Neural crest cell (in vitro differentiated cells): ENCODE results near the gene ZNF653. TPM values are rescaled to one million over a fixed set of nuclear protein-coding genes. Genes with fewer than 3 reads are reported as not detected.

Experiments used
- DNase-seq: peaks from one replicate; pipeline ENCODE4 v3.0.0; 2021; ENCODE audit warnings: low read depth, mixed read lengths, low spot score
- H3K27ac Mint-ChIP-seq: one replicate; pipeline ENCODE4 v1.8.0; 2021; ENCODE audit warnings: mild to moderate bottlenecking, mixed read lengths; ENCODE audit not compliant: unreplicated experiment
- H3K27me3 Mint-ChIP-seq: 2 replicates; pipeline ENCODE4 v1.8.0; 2021; ENCODE audit warnings: low read depth, mild to moderate bottlenecking, mixed read lengths
- H3K36me3 Mint-ChIP-seq: 2 replicates; pipeline ENCODE4 v1.8.0; 2021; ENCODE audit warnings: low read depth, mild to moderate bottlenecking, mixed read lengths
- H3K4me1 Mint-ChIP-seq: 2 replicates; pipeline ENCODE4 v1.8.0; 2021; ENCODE audit warnings: mixed read lengths
- H3K4me3 Mint-ChIP-seq: one replicate; pipeline ENCODE4 v1.8.0; 2021; ENCODE audit warnings: mild to moderate bottlenecking, mixed read lengths
- H3K9me3 Mint-ChIP-seq: 2 replicates; pipeline ENCODE4 v1.8.0; 2021; ENCODE audit warnings: mixed read lengths
- total RNA-seq: library from RNA; stranded (reverse); gene quantifications from 2 replicates; pipeline ENCODE4 v1.2.1, GENCODE V29; 2021
- TF ChIP-seq, protein P1 (sequence below): fragments of 200-600 bp; sonication (generic); conservative IDR thresholded peaks from 2 replicates; pipeline ENCODE4 v1.5.0; 2021; ENCODE audit warnings: antibody characterized with exemption, mild to moderate bottlenecking

The ZNF653 gene
- total RNA-seq, 1 donor from 2014 or later: 19.0 TPM

GRCh38 chr19:11550265-11550664 lies 44.6 kb upstream of the ZNF653 start:
- peak overlapping the region; percentile 44 for H3K27ac Mint-ChIP-seq
- peaks cover 3% of the 10 kb centered on the region for H3K4me1 Mint-ChIP-seq
- peaks cover under 1% of the 10 kb centered on the region for H3K36me3 Mint-ChIP-seq
- TF ChIP-seq, protein P1, sequence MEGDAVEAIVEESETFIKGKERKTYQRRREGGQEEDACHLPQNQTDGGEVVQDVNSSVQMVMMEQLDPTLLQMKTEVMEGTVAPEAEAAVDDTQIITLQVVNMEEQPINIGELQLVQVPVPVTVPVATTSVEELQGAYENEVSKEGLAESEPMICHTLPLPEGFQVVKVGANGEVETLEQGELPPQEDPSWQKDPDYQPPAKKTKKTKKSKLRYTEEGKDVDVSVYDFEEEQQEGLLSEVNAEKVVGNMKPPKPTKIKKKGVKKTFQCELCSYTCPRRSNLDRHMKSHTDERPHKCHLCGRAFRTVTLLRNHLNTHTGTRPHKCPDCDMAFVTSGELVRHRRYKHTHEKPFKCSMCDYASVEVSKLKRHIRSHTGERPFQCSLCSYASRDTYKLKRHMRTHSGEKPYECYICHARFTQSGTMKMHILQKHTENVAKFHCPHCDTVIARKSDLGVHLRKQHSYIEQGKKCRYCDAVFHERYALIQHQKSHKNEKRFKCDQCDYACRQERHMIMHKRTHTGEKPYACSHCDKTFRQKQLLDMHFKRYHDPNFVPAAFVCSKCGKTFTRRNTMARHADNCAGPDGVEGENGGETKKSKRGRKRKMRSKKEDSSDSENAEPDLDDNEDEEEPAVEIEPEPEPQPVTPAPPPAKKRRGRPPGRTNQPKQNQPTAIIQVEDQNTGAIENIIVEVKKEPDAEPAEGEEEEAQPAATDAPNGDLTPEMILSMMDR: no peak
- no peaks in the 10 kb centered on the region for H3K9me3 Mint-ChIP-seq
- peak overlapping the region; percentile 40 for H3K4me3 Mint-ChIP-seq
- DNase-seq: no peak
- peaks cover 3% of the 10 kb centered on the region for H3K27me3 Mint-ChIP-seq

DNA sequence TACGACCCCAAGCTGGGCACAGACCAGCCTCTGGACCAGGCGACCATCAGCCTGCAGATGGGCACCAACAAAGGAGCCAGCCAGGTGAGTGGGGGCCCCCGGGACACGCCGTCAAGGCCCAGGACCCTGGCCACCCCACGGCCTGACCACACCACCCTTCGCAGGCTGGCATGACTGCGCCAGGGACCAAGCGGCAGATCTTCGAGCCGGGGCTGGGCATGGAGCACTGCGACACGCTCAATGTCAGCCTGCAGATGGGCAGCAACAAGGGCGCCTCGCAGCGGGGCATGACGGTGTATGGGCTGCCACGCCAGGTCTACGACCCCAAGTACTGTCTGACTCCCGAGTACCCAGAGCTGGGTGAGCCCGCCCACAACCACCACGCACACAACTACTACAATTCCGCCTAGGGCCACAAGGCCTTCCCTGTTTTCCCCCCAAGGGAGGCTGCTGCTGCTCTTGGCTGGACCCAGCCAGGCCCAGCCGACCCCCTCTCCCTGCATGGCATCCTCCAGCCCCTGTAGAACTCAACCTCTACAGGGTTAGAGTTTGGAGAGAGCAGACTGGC lies 43.8 kb upstream of the ZNF653 start:
- H3K4me3 Mint-ChIP-seq: no peak overlapping the region
- H3K27ac Mint-ChIP-seq: no peak overlapping the region
- H3K36me3 Mint-ChIP-seq: no peaks in the 10 kb centered on the region
- H3K27me3 Mint-ChIP-seq: peaks cover 5% of the 10 kb centered on the region
- TF ChIP-seq, protein P1: no peak
- H3K9me3 Mint-ChIP-seq: no peaks in the 10 kb centered on the region
- H3K4me1 Mint-ChIP-seq: peaks cover 3% of the 10 kb centered on the region
- no peak for DNase-seq

DNA sequence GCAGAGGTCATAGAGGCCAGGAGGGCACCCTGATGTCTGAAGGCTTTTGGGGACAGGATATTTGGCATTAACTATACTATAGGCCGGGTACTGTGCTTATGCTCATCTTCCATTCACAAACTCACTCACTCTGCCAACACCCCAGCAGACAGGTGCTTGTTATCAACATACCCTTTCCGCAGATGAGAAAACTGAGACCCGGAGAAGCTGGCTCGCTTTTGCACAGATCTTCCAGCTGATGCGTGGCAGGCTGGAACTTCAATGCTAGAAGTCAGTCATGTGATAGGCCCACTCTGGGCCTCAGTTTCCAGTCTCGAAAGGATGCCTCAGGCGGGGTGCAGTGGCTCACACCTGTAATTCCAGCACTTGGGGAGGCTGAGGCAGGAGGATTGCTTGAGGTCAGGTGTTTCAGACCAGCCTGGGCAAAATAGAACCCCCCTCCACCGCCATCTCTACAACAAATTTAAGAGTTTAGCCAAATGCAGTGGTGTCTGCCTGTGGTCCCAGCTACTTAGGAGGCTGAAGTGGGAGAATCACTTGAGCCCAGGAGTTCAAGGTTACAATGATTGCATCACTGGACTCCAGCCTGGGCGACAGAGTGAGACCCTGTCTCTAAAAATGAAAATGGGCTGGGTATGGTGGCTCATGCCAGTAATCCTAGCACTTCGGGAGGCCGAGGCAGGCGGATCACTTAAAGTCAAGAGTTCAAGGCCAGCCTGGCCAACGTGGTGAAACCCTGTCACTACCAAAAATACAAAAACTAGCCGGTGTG lies 42.5 kb upstream of the ZNF653 start:
- Mint-ChIP-seq H3K9me3 (no peaks in the 10 kb centered on the region), H3K27me3 (peaks cover 7% of the 10 kb centered on the region), H3K4me1 (peaks cover 3% of the 10 kb centered on the region), H3K36me3 (no peaks in the 10 kb centered on the region), H3K4me3 (no peak overlapping the region), H3K27ac (no peak overlapping the region)
- TF ChIP-seq, protein P1: no peak
- no peak for DNase-seq

DNA sequence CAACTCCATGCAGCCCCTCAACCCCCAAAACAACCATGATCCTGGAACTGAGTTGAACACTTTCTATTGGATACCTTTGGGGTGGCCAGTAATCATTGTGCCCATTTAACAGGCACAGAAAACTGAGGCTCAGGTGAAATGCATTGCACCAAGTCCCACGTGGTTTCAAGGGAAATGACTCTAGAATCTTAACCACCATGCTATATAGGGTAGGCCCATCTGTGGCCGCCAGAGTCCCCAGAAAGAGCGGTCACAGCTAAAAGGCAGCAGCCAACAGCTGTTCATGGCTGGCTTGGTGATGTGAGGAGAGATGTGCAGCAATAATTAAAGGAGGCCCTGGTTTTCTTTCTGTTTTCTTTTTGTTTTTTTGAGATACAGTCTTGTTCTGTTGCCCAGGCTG lies 35.6 kb upstream of the ZNF653 start:
- no peak for DNase-seq
- TF ChIP-seq, protein P1: no peak

DNA sequence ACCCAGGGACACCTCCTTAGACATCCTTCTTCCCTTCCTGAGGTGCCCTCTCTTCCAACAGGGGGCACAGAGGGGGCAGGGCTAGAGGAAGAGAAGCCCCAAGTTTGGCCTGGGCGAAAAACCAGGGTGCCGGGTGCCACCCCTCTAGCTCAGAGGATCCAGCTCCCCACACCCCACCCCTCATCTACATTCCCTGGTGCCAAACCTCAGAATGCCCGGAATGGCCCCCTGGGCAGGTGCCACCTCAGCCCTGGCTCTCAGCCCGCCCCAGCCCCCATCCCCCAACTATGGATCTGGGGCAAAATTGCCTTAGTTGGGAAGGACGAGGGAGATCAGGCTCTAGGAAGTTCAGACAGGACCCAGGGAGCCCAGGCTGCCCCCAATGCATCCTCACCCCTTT lies 35.0 kb upstream of the ZNF653 start:
- Mint-ChIP-seq H3K36me3 (no peaks in the 10 kb centered on the region), H3K27me3 (peaks cover 14% of the 10 kb centered on the region), H3K4me1 (peaks cover 18% of the 10 kb centered on the region)

More for the DNA sequence above, 35.6 kb upstream of the ZNF653 start:
- H3K27me3 Mint-ChIP-seq: peaks cover 17% of the 10 kb centered on the region
- H3K4me1 Mint-ChIP-seq: peaks cover 19% of the 10 kb centered on the region
- H3K27ac Mint-ChIP-seq: no peak overlapping the region
- H3K36me3 Mint-ChIP-seq: no peaks in the 10 kb centered on the region
- H3K9me3 Mint-ChIP-seq: no peaks in the 10 kb centered on the region
- no peak overlapping the region for H3K4me3 Mint-ChIP-seq

More for the DNA sequence above, 35.0 kb upstream of the ZNF653 start:
- TF ChIP-seq, protein P1: no peak
- H3K9me3 Mint-ChIP-seq: no peaks in the 10 kb centered on the region
- no peak for DNase-seq
- H3K27ac Mint-ChIP-seq: no peak overlapping the region
- H3K4me3 Mint-ChIP-seq: no peak overlapping the region
